GM19238 (cell line): ENCODE data around the gene CLTC.
A peak's percentile ranks its signal among the peaks of the same experiment; 100 is the strongest.

Source experiments
- DNase-seq: peaks from one replicate; pipeline ENCODE4 v3.0.0; 2011; ENCODE audit warnings: low spot score; ENCODE audit not compliant: insufficient read length

Gene CLTC

GRCh38 chr17:59678918-59679317 lies 59.2 kb downstream of the CLTC start:
- no peak for DNase-seq

- DNase-seq = no peak
Measured at GRCh38 chr17:59680314-59680713, 60.6 kb downstream of the CLTC start.

- no peak for DNase-seq
Measured at GRCh38 chr17:59683283-59683682, 63.6 kb downstream of the CLTC start.

- DNase-seq = no peak
Measured at GRCh38 chr17:59684967-59685366, 65.3 kb downstream of the CLTC start.

- DNase-seq = no peak
Measured at GRCh38 chr17:59688008-59688407, 68.3 kb downstream of the CLTC start.

GRCh38 chr17:59688496-59688895 lies 68.8 kb downstream of the CLTC start:
- no peak for DNase-seq

- no peak for DNase-seq
Measured at GRCh38 chr17:59693582-59693981, 73.9 kb downstream of the CLTC start.

GRCh38 chr17:59694344-59694743 lies 74.6 kb downstream of the CLTC start:
- DNase-seq = no peak

- no peak for DNase-seq
Measured at GRCh38 chr17:59695945-59696681, 76.4 kb downstream of the CLTC start.

- DNase-seq = no peak
Measured at GRCh38 chr17:59696682-59697277, 77.1 kb downstream of the CLTC start.

- no peak for DNase-seq
Measured at GRCh38 chr17:59698143-59698542, 78.4 kb downstream of the CLTC start.

- no peak for DNase-seq
Measured at GRCh38 chr17:59699218-59699617, 79.5 kb downstream of the CLTC start.

GRCh38 chr17:59699786-59700185 lies 80.1 kb downstream of the CLTC start:
- no peak for DNase-seq

GRCh38 chr17:59702304-59702703 lies 82.6 kb downstream of the CLTC start:
- no peak for DNase-seq

- peak; percentile 92 for DNase-seq
Measured at GRCh38 chr17:59707149-59707970, 87.7 kb downstream of the CLTC start, which contains the start of the genes PTRH2 and VMP1. TSS of gene PTRH2 (minus strand) at chr17:59707430. CDS start at chr17:59697978, 9,452 bp downstream. TSS of gene VMP1 (plus strand) at chr17:59707654. CDS start at chr17:59731447, 23,793 bp downstream.

- no peak for DNase-seq
Measured at GRCh38 chr17:59707971-59708430, 88.3 kb downstream of the CLTC start.

- no peak for DNase-seq
Measured at GRCh38 chr17:59711936-59712335, 92.2 kb downstream of the CLTC start.

- no peak for DNase-seq
Measured at GRCh38 chr17:59712862-59713261, 93.2 kb downstream of the CLTC start.

- DNase-seq = no peak
Measured at GRCh38 chr17:59714255-59714654, 94.6 kb downstream of the CLTC start.

GRCh38 chr17:59716427-59716826 lies 96.7 kb downstream of the CLTC start:
- DNase-seq = no peak

GRCh38 chr17:59719526-59719925 lies 99.8 kb downstream of the CLTC start:
- no peak for DNase-seq

GRCh38 chr17:59722623-59723022 lies 102.9 kb downstream of the CLTC start:
- DNase-seq = no peak
